Osteocyte (in vitro differentiated cells): Measurements from ENCODE around the gene PPP1R26. TPM values are rescaled to one million over a fixed set of nuclear protein-coding genes. Genes with fewer than 3 reads are reported as not detected.

Source experiments
- DNase-seq: peaks from one replicate; pipeline ENCODE4 v3.0.0; 2021; ENCODE audit warnings: mixed read lengths; ENCODE audit not compliant: unreplicated experiment; ENCODE audit errors: extremely low spot score
- H3K27ac Mint-ChIP-seq: one replicate; pipeline ENCODE4 v1.8.0; 2021; ENCODE audit warnings: mild to moderate bottlenecking, mixed read lengths; ENCODE audit not compliant: unreplicated experiment
- H3K27me3 Mint-ChIP-seq: one replicate; pipeline ENCODE4 v1.8.0; 2021; ENCODE audit warnings: mixed read lengths; ENCODE audit not compliant: unreplicated experiment
- H3K36me3 Mint-ChIP-seq: one replicate; pipeline ENCODE4 v1.8.0; 2021; ENCODE audit warnings: mixed read lengths; ENCODE audit not compliant: unreplicated experiment
- H3K4me1 Mint-ChIP-seq: one replicate; pipeline ENCODE4 v1.8.0; 2021; ENCODE audit warnings: mixed read lengths; ENCODE audit not compliant: unreplicated experiment
- H3K4me3 Mint-ChIP-seq: one replicate; pipeline ENCODE4 v1.8.0; 2021; ENCODE audit warnings: mild to moderate bottlenecking, moderate library complexity, mixed read lengths; ENCODE audit not compliant: unreplicated experiment
- H3K9me3 Mint-ChIP-seq: one replicate; pipeline ENCODE4 v1.8.0; 2021; ENCODE audit warnings: mixed read lengths; ENCODE audit not compliant: unreplicated experiment
- CTCF ChIP-seq: fragments of 200-600 bp; sonication (generic); IDR thresholded peaks from 2 replicates; pipeline ENCODE4 v1.5.0; 2021; ENCODE audit warnings: antibody characterized with exemption, mild to moderate bottlenecking, moderate library complexity
- total RNA-seq: library from RNA; stranded (reverse); gene quantifications from 2 replicates; pipeline ENCODE4 v1.2.1, GENCODE V29; 2021

The PPP1R26 gene
- total RNA-seq, 1 donor from 2014 or later = 21.1 TPM

- no peaks in the 10 kb centered on the region for H3K9me3 Mint-ChIP-seq
- no peak overlapping the region for H3K27ac Mint-ChIP-seq
- no peak for DNase-seq
- TF ChIP-seq CTCF = no peak
- peaks cover 1% of the 10 kb centered on the region for H3K4me1 Mint-ChIP-seq
- H3K27me3 Mint-ChIP-seq = no peaks in the 10 kb centered on the region
- peaks cover 18% of the 10 kb centered on the region for H3K36me3 Mint-ChIP-seq
- no peak overlapping the region for H3K4me3 Mint-ChIP-seq
Observed at GRCh38 chr9:135486267-135487065, 6.9 kb downstream of the PPP1R26 start.

- H3K36me3 Mint-ChIP-seq = peaks cover 18% of the 10 kb centered on the region
Observed at GRCh38 chr9:135487281-135488012, 7.9 kb downstream of the PPP1R26 start.

GRCh38 chr9:135488013-135488330 is 8.4 kb downstream of the PPP1R26 start:
- no peak overlapping the region for H3K27ac Mint-ChIP-seq
- DNase-seq = no peak
- no peak overlapping the region for H3K4me3 Mint-ChIP-seq
- no peak for TF ChIP-seq CTCF
- H3K4me1 Mint-ChIP-seq = no peaks in the 10 kb centered on the region
- no peaks in the 10 kb centered on the region for H3K27me3 Mint-ChIP-seq
- peaks cover 18% of the 10 kb centered on the region for H3K36me3 Mint-ChIP-seq
- no peaks in the 10 kb centered on the region for H3K9me3 Mint-ChIP-seq

More at GRCh38 chr9:135487281-135488012, 7.9 kb downstream of the PPP1R26 start:
- no peak overlapping the region for H3K4me3 Mint-ChIP-seq
- H3K4me1 Mint-ChIP-seq = no peaks in the 10 kb centered on the region
- no peak for TF ChIP-seq CTCF
- H3K27me3 Mint-ChIP-seq = no peaks in the 10 kb centered on the region
- no peaks in the 10 kb centered on the region for H3K9me3 Mint-ChIP-seq
- H3K27ac Mint-ChIP-seq = no peak overlapping the region
- DNase-seq = no peak

GRCh38 chr9:135488527-135488926 is 8.9 kb downstream of the PPP1R26 start:
- no peaks in the 10 kb centered on the region for H3K27me3 Mint-ChIP-seq
- H3K27ac Mint-ChIP-seq = no peak overlapping the region
- no peaks in the 10 kb centered on the region for H3K9me3 Mint-ChIP-seq
- H3K4me3 Mint-ChIP-seq = no peak overlapping the region
- TF ChIP-seq CTCF = no peak
- DNase-seq = no peak
- H3K36me3 Mint-ChIP-seq = peaks cover 18% of the 10 kb centered on the region
- H3K4me1 Mint-ChIP-seq = no peaks in the 10 kb centered on the region

GRCh38 chr9:135489188-135489906 is 9.8 kb downstream of the PPP1R26 start:
- peaks cover 13% of the 10 kb centered on the region for H3K36me3 Mint-ChIP-seq
- H3K27ac Mint-ChIP-seq = no peak overlapping the region
- DNase-seq = no peak
- H3K4me3 Mint-ChIP-seq = no peak overlapping the region
- no peaks in the 10 kb centered on the region for H3K4me1 Mint-ChIP-seq
- TF ChIP-seq CTCF = no peak
- H3K27me3 Mint-ChIP-seq = no peaks in the 10 kb centered on the region
- H3K9me3 Mint-ChIP-seq = no peaks in the 10 kb centered on the region
